ENCODE results near the gene COG7. TPM values are rescaled to one million over a fixed set of nuclear protein-coding genes. Genes with fewer than 3 reads are reported as not detected.
A peak's percentile ranks its signal among the peaks of the same experiment; 100 is the strongest.
"Not testable (repeated sequence)": the region's sequence is repeated elsewhere in the genome, so short reads cannot be mapped to it uniquely, and the experiment has no call there.

Gene COG7
- total RNA-seq, 1 experiment from 2014 or later, result 17.9 TPM

- Histone ChIP-seq H3K14ac (ENCODE audit: insufficient read depth, low read length) (no peak overlapping the region), H3K4ac (ENCODE audit: low read depth, low read length) (no peak overlapping the region), H3K18ac (ENCODE audit: insufficient read length, low read depth, low read length) (no peak overlapping the region), H3K27ac (ENCODE audit: insufficient read length, low read depth, low read length) (no peak overlapping the region), H2BK20ac (ENCODE audit: low read depth, low read length, poor library complexity, severe bottlenecking) (no peak overlapping the region), H4K8ac (replicated peaks; ENCODE audit: insufficient read length, low read depth, low read length) (no peak overlapping the region), H2BK15ac (ENCODE audit: low read depth, low read length) (no peak overlapping the region), H2BK120ac (ENCODE audit: low read depth, low read length, poor library complexity, severe bottlenecking) (no peak overlapping the region), H3K4me1 (ENCODE audit: insufficient read depth, low read length) (no peaks in the 10 kb centered on the region), H3K9ac (ENCODE audit: extremely low read depth, insufficient read length, low read length) (no peak overlapping the region), H2AFZ (ENCODE audit: low read length) (no peak overlapping the region), H3K23ac (ENCODE audit: insufficient read length, low read depth, low read length) (no peak overlapping the region), H3K9me3 (ENCODE audit: control insufficient read depth, low read depth, low read length) (no peaks in the 10 kb centered on the region), H2BK12ac (ENCODE audit: insufficient read length, low read depth, low read length) (no peak overlapping the region), H3K79me1 (ENCODE audit: insufficient read depth, low read depth, low read length, poor library complexity, severe bottlenecking) (no peaks in the 10 kb centered on the region), H2AK5ac (ENCODE audit: insufficient read length, low read length) (no peak overlapping the region), H4K5ac (ENCODE audit: insufficient read length, low read depth, low read length) (no peak overlapping the region), H4K20me1 (ENCODE audit: control insufficient read depth, insufficient read depth, insufficient read length) (no peaks in the 10 kb centered on the region), H3K27me3 (ENCODE audit: insufficient read depth, low read length) (no peaks in the 10 kb centered on the region), H3K56ac (ENCODE audit: insufficient read length, low read depth, low read length) (no peak overlapping the region), H4K91ac (ENCODE audit: insufficient read length, low read depth, low read length) (no peak overlapping the region), H3T11ph (ENCODE audit: low read length) (no peak overlapping the region), H3K23me2 (ENCODE audit: insufficient read length, low read depth, low read length, poor library complexity, severe bottlenecking) (no peaks in the 10 kb centered on the region), H2BK5ac (ENCODE audit: insufficient read length, low read length) (no peak overlapping the region), H3K79me2 (ENCODE audit: insufficient read depth, low read length) (no peaks in the 10 kb centered on the region), H3K4me2 (ENCODE audit: insufficient read depth, insufficient read length, low read length) (no peak overlapping the region)
- Mint-ChIP-seq H3K36me3 (ENCODE audit: insufficient read depth in 1 of 3, low read depth in 3 of 3) (peaks cover 65 to 94% (median 92%) of the 10 kb centered on the region in 3 experiments; a peak in 6 of 7 replicates), H3K27me3 (ENCODE audit: low read depth) (no peaks in the 10 kb centered on the region), H3K9me3 (no peaks in the 10 kb centered on the region), H3K4me1 (no peaks in the 10 kb centered on the region), H3K4me3 (no peak overlapping the region), H3K27ac (no peak overlapping the region)
- WGBS (ENCODE audit: extremely low coverage, insufficient read length, low lambda C conversion rate), result no CpG with 5 or more reads among the region's 8 CpGs
- DNase-seq, result no peak
- TF ChIP-seq CTCF (conservative IDR thresholded peaks at IDR 0.05), result no peak
Observed at GRCh38 chr16:23484510-23485256, 31.7 kb upstream of the COG7 start.

GRCh38 chr16:23483492-23483891 lies 30.5 kb upstream of the COG7 start:
- H3K23ac ChIP-seq (ENCODE audit: insufficient read length, low read depth, low read length); H3K79me2 ChIP-seq (ENCODE audit: insufficient read depth, low read length); H3K9ac ChIP-seq (ENCODE audit: extremely low read depth, insufficient read length, low read length); H4K5ac ChIP-seq (ENCODE audit: insufficient read length, low read depth, low read length); H2AK5ac ChIP-seq (ENCODE audit: insufficient read length, low read length); H2BK120ac ChIP-seq (ENCODE audit: low read depth, low read length, poor library complexity, severe bottlenecking); H4K20me1 ChIP-seq (ENCODE audit: control insufficient read depth, insufficient read depth, insufficient read length); H4K8ac ChIP-seq (replicated peaks; ENCODE audit: insufficient read length, low read depth, low read length); H3K56ac ChIP-seq (ENCODE audit: insufficient read length, low read depth, low read length); H2BK12ac ChIP-seq (ENCODE audit: insufficient read length, low read depth, low read length); H3T11ph ChIP-seq (ENCODE audit: low read length); DNase-seq; H3K79me1 ChIP-seq (ENCODE audit: insufficient read depth, low read depth, low read length, poor library complexity, severe bottlenecking); H4K91ac ChIP-seq (ENCODE audit: insufficient read length, low read depth, low read length); H2BK5ac ChIP-seq (ENCODE audit: insufficient read length, low read length); H3K14ac ChIP-seq (ENCODE audit: insufficient read depth, low read length); H2AFZ ChIP-seq (ENCODE audit: low read length); H3K27ac ChIP-seq (ENCODE audit: insufficient read length, low read depth, low read length); H2BK15ac ChIP-seq (ENCODE audit: low read depth, low read length); H3K4me1 Mint-ChIP-seq; H3K18ac ChIP-seq (ENCODE audit: insufficient read length, low read depth, low read length); H3K4me3 Mint-ChIP-seq; H3K4ac ChIP-seq (ENCODE audit: low read depth, low read length); H3K9me3 Mint-ChIP-seq; H3K4me1 ChIP-seq (ENCODE audit: insufficient read depth, low read length); H3K27me3 ChIP-seq (ENCODE audit: insufficient read depth, low read length); H3K27me3 Mint-ChIP-seq (ENCODE audit: low read depth); H3K4me2 ChIP-seq (ENCODE audit: insufficient read depth, insufficient read length, low read length); H3K23me2 ChIP-seq (ENCODE audit: insufficient read length, low read depth, low read length, poor library complexity, severe bottlenecking); H3K9me3 ChIP-seq (ENCODE audit: control insufficient read depth, low read depth, low read length); H2BK20ac ChIP-seq (ENCODE audit: low read depth, low read length, poor library complexity, severe bottlenecking): not testable (repeated sequence)
- WGBS (ENCODE audit: extremely low coverage, insufficient read length, low lambda C conversion rate), result no CpG with 5 or more reads among the region's 8 CpGs
- peaks cover 73 to 94% (median 93%) of the 10 kb centered on the region in 3 experiments; a peak in 6 of 7 replicates for H3K36me3 Mint-ChIP-seq (ENCODE audit: insufficient read depth in 1 of 3, low read depth in 3 of 3)
- peak overlapping the region in 2 of 3 experiments; percentile 70 to 77; a peak in 2 of 7 replicates for H3K27ac Mint-ChIP-seq

Data from H9 (cell line).